GM23248 (cell line): ENCODE results near the gene TOPBP1. TPM values are rescaled to one million over a fixed set of nuclear protein-coding genes. Genes with fewer than 3 reads are reported as not detected.
"Not testable (repeated sequence)": the region's sequence is repeated elsewhere in the genome, so short reads cannot be mapped to it uniquely, and the experiment has no call there.

Experiments used
- DNase-seq: peaks from one replicate; pipeline ENCODE4 v3.0.0-alpha.2; 2015
- H2AFZ ChIP-seq: fragments of 200-600 bp; sonication (generic); 2 replicates; pipeline ENCODE4 v1.6.1; 2016; ENCODE audit warnings: antibody characterized with exemption
- H3F3A ChIP-seq: fragments of 200-600 bp; sonication (generic); 2 replicates; pipeline ENCODE4 v1.6.1; 2016; ENCODE audit warnings: mild to moderate bottlenecking, antibody characterized with exemption, mixed run types; ENCODE audit not compliant: insufficient read depth
- H3K27ac ChIP-seq: fragments of 200-600 bp; sonication (generic); 2 replicates; pipeline ENCODE4 v1.5.1; 2016; ENCODE audit warnings: mild to moderate bottlenecking
- H3K27me3 ChIP-seq: fragments of 200-600 bp; sonication (generic); replicated peaks from 2 replicates; pipeline ENCODE4 v1.6.1; 2016; ENCODE audit warnings: mild to moderate bottlenecking; ENCODE audit not compliant: insufficient read depth
- H3K36me3 ChIP-seq: fragments of 200-600 bp; sonication (generic); 2 replicates; pipeline ENCODE4 v1.6.1; 2016; ENCODE audit warnings: low read depth, mild to moderate bottlenecking
- H3K4me1 ChIP-seq: fragments of 200-600 bp; sonication (generic); 2 replicates; pipeline ENCODE4 v1.6.1; 2016; ENCODE audit warnings: mild to moderate bottlenecking; ENCODE audit not compliant: insufficient read depth
- H3K4me2 ChIP-seq: fragments of 200-600 bp; sonication (generic); one replicate; pipeline ENCODE4 v1.6.1; 2016; ENCODE audit warnings: mild to moderate bottlenecking; ENCODE audit not compliant: unreplicated experiment
- H3K4me3 ChIP-seq: fragments of 200-600 bp; sonication (generic); 2 replicates; pipeline ENCODE4 v1.5.1; 2016; ENCODE audit warnings: mild to moderate bottlenecking
- H3K79me2 ChIP-seq: fragments of 200-600 bp; sonication (generic); 2 replicates; pipeline ENCODE4 v1.6.1; 2016; ENCODE audit warnings: mild to moderate bottlenecking; ENCODE audit not compliant: insufficient read depth
- H3K9ac ChIP-seq: fragments of 200-600 bp; sonication (generic); 2 replicates; pipeline ENCODE4 v1.6.1; 2016; ENCODE audit warnings: mild to moderate bottlenecking
- H3K9me2 ChIP-seq: fragments of 200-600 bp; sonication (generic); 2 replicates; pipeline ENCODE4 v1.6.1; 2016; ENCODE audit warnings: mixed run types, mild to moderate bottlenecking, moderate library complexity; ENCODE audit not compliant: insufficient read depth
- H3K9me3 ChIP-seq: fragments of 200-600 bp; sonication (generic); one replicate; pipeline ENCODE4 v1.6.1; 2017; ENCODE audit warnings: low read depth
- H4K20me1 ChIP-seq: fragments of 200-600 bp; sonication (generic); 2 replicates; pipeline ENCODE4 v1.6.0; 2016; ENCODE audit not compliant: insufficient read depth
- EZH2 ChIP-seq: fragments of 200-600 bp; sonication (generic); IDR thresholded peaks from 2 replicates; pipeline ENCODE4 v1.6.1; 2018; ENCODE audit warnings: antibody characterized with exemption, mild to moderate bottlenecking; ENCODE audit not compliant: insufficient read depth, poor library complexity, severe bottlenecking
- EZH2phosphoT487 ChIP-seq: fragments of 200-600 bp; sonication (generic); IDR thresholded peaks from 2 replicates; pipeline ENCODE4 v1.6.1; 2018; ENCODE audit warnings: antibody characterized with exemption, moderate library complexity, mild to moderate bottlenecking, low read depth; ENCODE audit not compliant: insufficient read depth
- WGBS, 2 experiments: methylation state at CpG; one replicate each; pipeline ENCODE4 v1.1.6; 2015 to 2017; ENCODE audit warnings: low lambda C conversion rate in 2 of 2, low coverage in 1 of 2; ENCODE audit errors: missing lambda C conversion rate in 2 of 2; 5-methylcytosine and 5-hydroxymethylcytosine counted together
- in situ Hi-C: fragments of 300-500 bp; cut with MboI; formaldehyde crosslinking; loops from 2 replicates; pipeline ENCODE4 v1.15.0; 2020
- polyA plus RNA-seq: library from polyadenylated mRNA; unstranded; fragments of >200 nt; fragmentation: Nextera tagmentation; extraction: Ambion mirVana; gene quantifications from 2 replicates; pipeline ENCODE4 v1.2.1, GENCODE V29; 2016
- total RNA-seq: library from RNA; depleted of rRNA; stranded (reverse); fragments of >200 nt; shearing (Covaris generic); gene quantifications from 2 replicates; pipeline ENCODE4 v1.2.3, GENCODE V29; 2014

The TOPBP1 gene
- total and polyA plus RNA-seq, 2 experiments from 2014 or later = 9.4 to 21.0 TPM

DNA sequence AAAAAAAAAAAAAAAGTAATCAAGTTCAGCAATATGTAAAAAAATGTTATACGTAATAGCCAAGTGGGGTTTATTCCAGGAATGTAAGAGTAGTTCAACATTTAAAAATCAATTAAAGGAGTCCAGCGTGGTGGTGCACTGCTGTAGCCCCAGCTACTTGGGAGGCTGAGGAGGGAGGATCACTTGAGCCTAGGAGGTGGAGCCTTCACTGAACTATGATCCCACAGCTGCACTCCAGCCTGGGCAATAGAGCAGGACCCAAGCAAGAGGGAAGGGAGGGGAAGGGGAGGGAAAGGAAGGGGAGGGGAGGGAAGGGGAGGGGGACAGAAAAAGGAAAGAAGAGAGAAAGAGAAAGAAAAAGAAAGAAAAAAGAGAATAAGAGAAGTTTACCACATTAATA, 10.7 kb upstream of the TOPBP1 start:
- 45 to 56% methylated on average over 2 of the region's 2 CpGs for WGBS, 2 experiments
- in situ Hi-C loops = no loop called here
- TF ChIP-seq EZH2 = no peak
- no peak for TF ChIP-seq EZH2phosphoT487

GRCh38 chr3:133670525-133670995, 8.8 kb upstream of the TOPBP1 start:
- Histone ChIP-seq H3K4me2 (no peak overlapping the region), H3K9me3 (no peaks in the 10 kb centered on the region), H3K36me3 (no peaks in the 10 kb centered on the region), H3K4me3 (no peak overlapping the region), H3K9me2 (no peaks in the 10 kb centered on the region), H4K20me1 (no peaks in the 10 kb centered on the region), H3K27me3 (peaks cover 29% of the 10 kb centered on the region), H3F3A (no peaks in the 10 kb centered on the region), H3K79me2 (no peaks in the 10 kb centered on the region), H2AFZ (no peak overlapping the region), H3K9ac (no peak overlapping the region), H3K27ac (no peak overlapping the region), H3K4me1 (no peaks in the 10 kb centered on the region)
- in situ Hi-C loops = no loop called here
- TF ChIP-seq EZH2phosphoT487 (no peak), EZH2 (no peak)
- 77 to 81% methylated on average over 3 of the region's 3 CpGs for WGBS, 2 experiments
- no peak for DNase-seq

More for the DNA sequence above, 10.7 kb upstream of the TOPBP1 start:
- Histone ChIP-seq H3K9me2 (no peaks in the 10 kb centered on the region), H3K27ac (no peak overlapping the region), H3K4me1 (no peaks in the 10 kb centered on the region), H3K27me3 (peaks cover 36% of the 10 kb centered on the region), H3K4me3 (no peak overlapping the region), H4K20me1 (no peaks in the 10 kb centered on the region), H3K79me2 (no peaks in the 10 kb centered on the region), H3F3A (no peaks in the 10 kb centered on the region), H2AFZ (no peak overlapping the region), H3K9ac (no peak overlapping the region), H3K36me3 (no peaks in the 10 kb centered on the region), H3K9me3 (no peaks in the 10 kb centered on the region), H3K4me2 (no peak overlapping the region)
- no peak for DNase-seq

DNA sequence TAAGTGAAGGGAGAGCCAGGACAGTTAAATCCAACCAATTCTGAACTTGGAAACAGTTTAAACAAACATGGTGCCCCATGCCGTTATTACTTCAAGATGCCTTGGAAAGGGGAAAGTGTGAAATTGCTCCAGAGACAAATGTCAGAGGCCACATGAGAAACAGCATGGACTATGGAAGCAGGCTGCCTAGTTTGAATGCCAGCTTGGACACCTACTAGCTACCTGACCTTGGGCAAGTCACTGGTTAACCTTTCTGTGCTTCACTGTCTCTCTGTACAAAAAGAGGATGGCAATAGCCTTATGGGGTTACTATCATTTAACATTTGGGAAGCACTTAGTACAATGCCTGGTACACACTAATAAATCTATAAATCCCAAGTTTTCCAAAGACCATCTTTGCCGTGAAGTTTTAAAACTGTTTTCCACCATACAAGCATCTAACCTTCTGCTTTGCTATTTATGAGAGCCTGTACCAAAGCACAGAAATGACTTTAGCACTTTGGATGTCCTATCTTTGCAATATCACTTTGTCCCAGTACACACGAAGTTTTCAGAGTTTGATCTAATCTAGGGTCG, 8.3 kb upstream of the TOPBP1 start:
- H2AFZ ChIP-seq = no peak overlapping the region
- H3K9me2 ChIP-seq = no peaks in the 10 kb centered on the region
- in situ Hi-C loops = no loop called here
- no peaks in the 10 kb centered on the region for H3K4me1 ChIP-seq
- H3K4me2 ChIP-seq = no peak overlapping the region
- H3K27ac ChIP-seq = no peak overlapping the region
- no peaks in the 10 kb centered on the region for H3K79me2 ChIP-seq
- H3F3A ChIP-seq = no peaks in the 10 kb centered on the region
- no peak overlapping the region for H3K4me3 ChIP-seq
- H3K36me3 ChIP-seq = no peaks in the 10 kb centered on the region
- 85 to 87% methylated on average over 4 of the region's 4 CpGs for WGBS, 2 experiments
- H3K9me3 ChIP-seq = no peaks in the 10 kb centered on the region
- H3K27me3 ChIP-seq = peaks cover 24% of the 10 kb centered on the region
- no peak for DNase-seq
- no peaks in the 10 kb centered on the region for H4K20me1 ChIP-seq
- TF ChIP-seq EZH2phosphoT487 (no peak), EZH2 (no peak)
- H3K9ac ChIP-seq = no peak overlapping the region

- H3K4me1 ChIP-seq = peaks cover 8% of the 10 kb centered on the region
- no peak overlapping the region for H3K4me2 ChIP-seq
- no peaks in the 10 kb centered on the region for H3K36me3 ChIP-seq
- H3K9me3 ChIP-seq = no peaks in the 10 kb centered on the region
- no peaks in the 10 kb centered on the region for H3F3A ChIP-seq
- no peaks in the 10 kb centered on the region for H3K9me2 ChIP-seq
- H4K20me1 ChIP-seq = no peaks in the 10 kb centered on the region
- 90 to 97% methylated on average over 2 of the region's 2 CpGs for WGBS, 2 experiments
- no peaks in the 10 kb centered on the region; the same call in 1 of the 2 replicates for H3K27me3 ChIP-seq
- H2AFZ ChIP-seq = no peak overlapping the region
- TF ChIP-seq EZH2phosphoT487 (no peak), EZH2 (no peak)
- H3K79me2 ChIP-seq = peaks cover 19% of the 10 kb centered on the region
- H3K27ac ChIP-seq = no peak overlapping the region
- in situ Hi-C loops = no loop called here
- H3K4me3 ChIP-seq = no peak overlapping the region
- no peak overlapping the region for H3K9ac ChIP-seq
- no peak for DNase-seq
Observed at GRCh38 chr3:133667118-133667517, 5.4 kb upstream of the TOPBP1 start.

- H3K36me3 ChIP-seq, H3K4me3 ChIP-seq, H2AFZ ChIP-seq, H3K9me2 ChIP-seq, H3F3A ChIP-seq, in situ Hi-C loops, H4K20me1 ChIP-seq, H3K4me2 ChIP-seq, H3K9me3 ChIP-seq, H3K27me3 ChIP-seq, H3K9ac ChIP-seq, DNase-seq, H3K27ac ChIP-seq: not testable (repeated sequence)
- WGBS, 2 experiments = 97 to 98% methylated on average over 3 of the region's 3 CpGs
- Histone ChIP-seq H3K4me1 (peaks cover 16% of the 10 kb centered on the region), H3K79me2 (peaks cover 38% of the 10 kb centered on the region)
Observed at GRCh38 chr3:133665188-133665587, 3.4 kb upstream of the TOPBP1 start.
